ENCODE results near the gene DIMT1. TPM values are rescaled to one million over a fixed set of nuclear protein-coding genes. Genes with fewer than 3 reads are reported as not detected.

DIMT1 gene
- polyA plus RNA-seq, 2 of the 4 experiments (the other 2 are of a cell fraction), result 36.9 to 49.6 TPM

GRCh38 chr5:62421414-62421813 is 17.7 kb upstream of the DIMT1 start (continued):
- TF ChIP-seq REST (IDR thresholded peaks at IDR 0.05), result no peak

GRCh38 chr5:62419609-62420008 is 15.9 kb upstream of the DIMT1 start:
- CTCF ChIA-PET, result interaction anchor here (1.0 to 1.1 kb wide), 2 partner anchors 12 to 41 kb away, joined by 3 to 4 read pairs; no protein-coding TSS in a partner anchor
- no peak for DNase-seq (ENCODE audit: low read depth in 1 of 2, low spot score in 1 of 2)
- no peak overlapping the region for H3K4me3 ChIP-seq
- no peak for FAIRE-seq
- no peak for TF ChIP-seq CEBPB (IDR thresholded peaks at IDR 0.05)
- no peak for TF ChIP-seq CBX8 (IDR thresholded peaks at IDR 0.05)
- no peak for TF ChIP-seq KDM5A (IDR thresholded peaks at IDR 0.05)
- POLR2A ChIA-PET, result interaction anchor here (1.3 kb wide), 1 partner anchor 16 kb away, joined by 5 read pairs; the partner anchor contains the start of gene DIMT1
- peaks cover 2% of the 10 kb centered on the region; the same call in 2 of the 3 replicates for H3K4me1 ChIP-seq
- H3K4me2 ChIP-seq, result no peak overlapping the region
- no peak for ATAC-seq
- H3K27ac ChIP-seq, result no peak overlapping the region
- H3K9me3 ChIP-seq, result no peaks in the 10 kb centered on the region
- WGBS (ENCODE audit: missing lambda C conversion rate), result 94% methylated on average over 3 of the region's 3 CpGs

GRCh38 chr5:62418462-62419076 is 14.9 kb upstream of the DIMT1 start:
- FAIRE-seq (no peak), ATAC-seq (no peak), DNase-seq (ENCODE audit: low read depth in 1 of 2, low spot score in 1 of 2) (no peak)
- no peak overlapping the region for H3K4me2 ChIP-seq
- TF ChIP-seq POLR2AphosphoS2 (conservative IDR thresholded peaks at IDR 0.05; ENCODE audit: low read length), result no peak
- TF ChIP-seq PBX3 (IDR thresholded peaks at IDR 0.05), result no peak
- TF ChIP-seq E2F6 (IDR thresholded peaks at IDR 0.05; ENCODE audit: borderline replicate concordance, low read depth), result no peak
- no peak for TF ChIP-seq RARB (CRISPR knock-in tag; IDR thresholded peaks at IDR 0.05)
- no peak for TF ChIP-seq GATA3 (IDR thresholded peaks at IDR 0.05; ENCODE audit: borderline replicate concordance)
- TF ChIP-seq POLR2A (IDR thresholded peaks at IDR 0.05; ENCODE audit: low read length), result no peak
- TF ChIP-seq ESRRA (IDR thresholded peaks at IDR 0.05; ENCODE audit: borderline replicate concordance, low read length), result no peak
- no peak for TF ChIP-seq MYC (IDR thresholded peaks at IDR 0.05; ENCODE audit: borderline replicate concordance, low read length)
- TF ChIP-seq JUN (IDR thresholded peaks at IDR 0.05), result no peak
- no peak for TF ChIP-seq MAZ (IDR thresholded peaks at IDR 0.05; ENCODE audit: borderline replicate concordance, low read depth, low read length)
- TF ChIP-seq HOXB13 (CRISPR knock-in tag; IDR thresholded peaks at IDR 0.05; ENCODE audit: low read depth), result no peak
- 93% methylated on average over 4 of the region's 4 CpGs for WGBS (ENCODE audit: missing lambda C conversion rate)
- no peak overlapping the region for H3K4me3 ChIP-seq
- H3K4me1 ChIP-seq, result peaks cover 13% of the 10 kb centered on the region
- no peak overlapping the region for H3K27ac ChIP-seq
- POLR2A ChIA-PET, result interaction anchor here (1.3 kb wide), 1 partner anchor 15 kb away, joined by 5 read pairs; the partner anchor contains the start of gene DIMT1
- H3K9me3 ChIP-seq, result no peaks in the 10 kb centered on the region
- CTCF ChIA-PET, result interaction anchor here (1.0 kb wide), 1 partner anchor 42 kb away, joined by 4 read pairs; no protein-coding TSS in a partner anchor

- Histone ChIP-seq H3K4me1 (peaks cover 18% of the 10 kb centered on the region), H3K4me3 (peak overlapping the region; percentile 83), H3K4me2 (peak overlapping the region; percentile 98), H3K9me3 (no peaks in the 10 kb centered on the region), H3K27ac (peak overlapping the region; percentile 80 to 90; a peak in 4 of 6 replicates)
- FAIRE-seq, result no peak
- CTCF ChIA-PET, result no interaction called here
- WGBS (ENCODE audit: missing lambda C conversion rate), result 51% methylated on average over 3 of the region's 3 CpGs
- POLR2A ChIA-PET, result interaction anchor here (2.8 kb wide), 1 partner anchor 11 kb away, joined by 87 read pairs; the partner anchor contains the start of gene DIMT1
- no peak for ATAC-seq
- TF ChIP-seq ZSCAN20 (CRISPR knock-in tag; IDR thresholded peaks at IDR 0.05) (no peak), NPAS2 (CRISPR knock-in tag; IDR thresholded peaks at IDR 0.05; ENCODE audit: borderline replicate concordance) (no peak), SREBF2 (IDR thresholded peaks at IDR 0.05) (no peak), CHD4 (IDR thresholded peaks at IDR 0.05; ENCODE audit: borderline replicate concordance) (no peak), KDM1A (IDR thresholded peaks at IDR 0.05; ENCODE audit: low read depth) (no peak)
- no peak for DNase-seq (ENCODE audit: low read depth in 1 of 2, low spot score in 1 of 2)
These were observed 10.0 kb upstream of the DIMT1 start for GRCh38 chr5:62413711-62414110.
